Esophagus muscularis mucosa (tissue), 3 donors: ENCODE measurements around the gene ASB14.

Experiments used
- CTCF ChIP-seq, 3 experiments: fragments of 200-600 bp in 2 of 3; fragments of 450-650 bp in 1 of 3; sonication (generic) in 2 of 3; IDR thresholded peaks; one replicate each; pipeline ENCODE4 v1.5.1; 2017 to 2019; ENCODE audit warnings: antibody characterized with exemption in 3 of 3, mild to moderate bottlenecking in 2 of 3, moderate library complexity in 1 of 3
- POLR2AphosphoS5 ChIP-seq, 2 donors: sonication (generic); formaldehyde crosslinking; IDR thresholded peaks; one replicate each; pipeline ENCODE4 v1.6.1; 2017; ENCODE audit warnings: antibody characterized with exemption in 2 of 2

GRCh38 chr3:57335283-57335938, 42.9 kb upstream of the ASB14 start:
- no peak for TF ChIP-seq CTCF (IDR thresholded peaks at IDR 0.05)
- no peak for TF ChIP-seq POLR2AphosphoS5 (IDR thresholded peaks at IDR 0.05)
